Fibroblast of skin of left biceps (primary cell): ENCODE measurements around the gene PSENEN.
"Not testable (repeated sequence)": the region's sequence is repeated elsewhere in the genome, so short reads cannot be mapped to it uniquely, and the experiment has no call there.

Experiments used
- DNase-seq, 2 experiments: peaks; one replicate each; pipeline ENCODE4 v3.0.0-alpha.2; 2013; ENCODE audit warnings: low read depth in 2 of 2

PSENEN gene

GRCh38 chr19:35788205-35788960 lies 42.9 kb downstream of the PSENEN start:
- DNase-seq, result no peak

GRCh38 chr19:35789195-35789977 lies 43.9 kb downstream of the PSENEN start:
- no peak for DNase-seq

- DNase-seq, result no peak
These were observed 44.8 kb downstream of the PSENEN start for GRCh38 chr19:35789978-35790944.

GRCh38 chr19:35790981-35791813 lies 45.7 kb downstream of the PSENEN start:
- DNase-seq, result no peak

GRCh38 chr19:35791814-35792279 lies 46.4 kb downstream of the PSENEN start:
- no peak for DNase-seq

- DNase-seq, result no peak
These were observed 46.9 kb downstream of the PSENEN start for GRCh38 chr19:35792312-35792711.

- no peak for DNase-seq
These were observed 47.4 kb downstream of the PSENEN start for GRCh38 chr19:35792888-35793287.

GRCh38 chr19:35793381-35794165 lies 48.1 kb downstream of the PSENEN start:
- DNase-seq, result no peak

- DNase-seq, result not testable (repeated sequence)
These were observed 50.1 kb downstream of the PSENEN start for GRCh38 chr19:35795564-35795963.
